Upper lobe of right lung (tissue), 1 donor: ENCODE data around the gene SOCS3. TPM values are rescaled to one million over a fixed set of nuclear protein-coding genes. Genes with fewer than 3 reads are reported as not detected.
A peak's percentile ranks its signal among the peaks of the same experiment; 100 is the strongest.

ENCODE experiments used
- ATAC-seq: fragments of 200-7000 bp; cut with Tn5 transposase; one replicate; pipeline ENCODE4 v1.9.1; 2020; ENCODE audit warnings: mild to moderate bottlenecking, moderate library complexity
- DNase-seq: peaks from one replicate; pipeline ENCODE4 v3.0.0-alpha.2; 2020
- H3K27ac ChIP-seq: fragments of 200-600 bp; one replicate; pipeline ENCODE4 v1.8.0; 2022
- H3K27me3 ChIP-seq: fragments of 200-600 bp; one replicate; pipeline ENCODE4 v1.8.0; 2022; ENCODE audit warnings: mild to moderate bottlenecking
- H3K36me3 ChIP-seq: fragments of 200-600 bp; one replicate; pipeline ENCODE4 v1.8.0; 2022
- H3K4me1 ChIP-seq: fragments of 200-600 bp; one replicate; pipeline ENCODE4 v1.8.0; 2022
- H3K4me3 ChIP-seq: fragments of 200-600 bp; one replicate; pipeline ENCODE4 v1.8.0; 2022; ENCODE audit warnings: mild to moderate bottlenecking
- H3K9me3 ChIP-seq: fragments of 200-600 bp; one replicate; pipeline ENCODE4 v1.8.0; 2022
- CTCF ChIP-seq: fragments of 200-600 bp; IDR thresholded peaks from one replicate; pipeline ENCODE4 v1.8.0; 2022; ENCODE audit warnings: antibody characterized with exemption
- intact Hi-C: fragments of 100-400 bp; cut with DNase I; formaldehyde crosslinking; loops from one replicate; pipeline ENCODE4 v1.11.0; 2022
- long read RNA-seq: library from polyadenylated mRNA; unstranded; transcript quantifications from one replicate; pipeline ENCODE4 v2.0.0, GENCODE V29; 2021
- total RNA-seq: library from RNA; stranded (reverse); fragmentation: NEBNext Ultra II Directional; extraction: Animal tissue kit (Norgen Biotek cat#: 25700); gene quantifications from one replicate; pipeline ENCODE4 v1.2.1, GENCODE V29; 2021
- donor health status: DM: no; HTN: yes; CAD: no; lungs with severe emphysema.

Gene SOCS3
- total RNA-seq, result 82.0 TPM
- long read RNA-seq, transcript SOCS3-201 (2 exons, 2,734 nt), result major isoform, 554 of 688 reads
- long read RNA-seq, partial matches to known transcripts, result 0 of 688 reads
- long read RNA-seq, other reads (novel, unspliced or antisense), result 134 of 688 reads

- Histone ChIP-seq H3K27me3 (no peaks in the 10 kb centered on the region), H3K4me3 (peak within 1 kb of the TSS; percentile 72), H3K4me1 (peaks cover 51% of the 10 kb centered on the region), H3K9me3 (no peaks in the 10 kb centered on the region), H3K27ac (peak within 1 kb of the TSS; percentile 96), H3K36me3 (peaks cover 32% of the 10 kb centered on the region)
- peak; percentile 88 for ATAC-seq
- TF ChIP-seq CTCF, result no peak
- peak; percentile 99 for DNase-seq
- intact Hi-C loops, result loop anchor here (5.0 kb wide), 1 partner anchor 62 kb away; no protein-coding TSS in a partner anchor
Measured at GRCh38 chr17:78359997-78360370, at the start of gene SOCS3. SOCS3 (minus strand) TSS chr17:78360077; CDS start chr17:78359095, 982 bp downstream.

- Histone ChIP-seq H3K9me3 (no peaks in the 10 kb centered on the region), H3K4me3 (no peak overlapping the region), H3K27ac (peak overlapping the region; percentile 36), H3K36me3 (peaks cover 22% of the 10 kb centered on the region), H3K27me3 (no peaks in the 10 kb centered on the region), H3K4me1 (peaks cover 70% of the 10 kb centered on the region)
- TF ChIP-seq CTCF, result no peak
- ATAC-seq, result peak; percentile 48
- peak; percentile 83 for DNase-seq
- intact Hi-C loops, result no loop called here
Measured at GRCh38 chr17:78409191-78409928, 49.5 kb upstream of the SOCS3 start.

- no peak for TF ChIP-seq CTCF
- peak overlapping the region; percentile 36 for H3K27ac ChIP-seq
- H3K36me3 ChIP-seq, result peaks cover 30% of the 10 kb centered on the region
- H3K9me3 ChIP-seq, result no peaks in the 10 kb centered on the region
- ATAC-seq (no peak), DNase-seq (no peak)
- H3K4me1 ChIP-seq, result peaks cover 62% of the 10 kb centered on the region
- H3K4me3 ChIP-seq, result no peak overlapping the region
- intact Hi-C loops, result no loop called here
- H3K27me3 ChIP-seq, result no peaks in the 10 kb centered on the region
Measured at GRCh38 chr17:78408476-78409050, 48.7 kb upstream of the SOCS3 start.

- intact Hi-C loops, result no loop called here
- TF ChIP-seq CTCF, result no peak
- DNase-seq (no peak), ATAC-seq (peak; percentile 3)
- Histone ChIP-seq H3K27me3 (no peaks in the 10 kb centered on the region), H3K27ac (no peak overlapping the region), H3K9me3 (no peaks in the 10 kb centered on the region), H3K4me1 (peaks cover 53% of the 10 kb centered on the region), H3K36me3 (peaks cover 41% of the 10 kb centered on the region), H3K4me3 (no peak overlapping the region)
Measured at GRCh38 chr17:78407387-78408000, 47.6 kb upstream of the SOCS3 start.

DNA sequence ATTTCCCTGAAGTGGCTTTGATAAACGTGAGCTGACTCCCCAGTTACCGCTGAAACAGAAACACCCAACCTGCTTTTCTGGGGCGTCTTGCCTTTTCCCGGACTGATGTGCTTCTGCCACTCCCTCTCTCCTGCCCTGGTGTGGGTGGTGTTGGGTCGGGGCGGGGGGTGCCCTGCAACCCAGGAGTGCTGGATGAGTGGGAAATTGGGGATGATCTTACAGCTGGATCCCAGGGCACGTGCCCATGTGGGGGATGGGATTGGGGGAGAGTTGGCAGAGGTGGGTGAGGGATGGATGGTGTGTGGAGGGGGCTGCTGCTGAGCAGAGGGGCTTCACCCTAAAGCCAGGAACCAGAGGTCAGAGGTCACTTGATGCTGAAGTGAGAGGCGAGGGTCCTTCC is 47.0 kb upstream of the SOCS3 start:
- Histone ChIP-seq H3K27me3 (no peaks in the 10 kb centered on the region), H3K9me3 (no peaks in the 10 kb centered on the region), H3K4me1 (peaks cover 47% of the 10 kb centered on the region), H3K27ac (no peak overlapping the region), H3K4me3 (no peak overlapping the region), H3K36me3 (peaks cover 47% of the 10 kb centered on the region)
- TF ChIP-seq CTCF, result no peak
- ATAC-seq (no peak), DNase-seq (no peak)
- intact Hi-C loops, result no loop called here
